Activated CD8-positive, alpha-beta T cell treated with anti-CD3 and anti-CD28 coated beads, Interleukin-2, amount 10 ng/mL, durations not matched to agents 7 days and 5 days (primary cell): Measurements from ENCODE around the gene AHSP. TPM values are rescaled to one million over a fixed set of nuclear protein-coding genes. Genes with fewer than 3 reads are reported as not detected.
"Not testable (repeated sequence)": the region's sequence is repeated elsewhere in the genome, so short reads cannot be mapped to it uniquely, and the experiment has no call there.

Experiments used
- ATAC-seq: fragments of 150-1000 bp; cut with Tn5 transposase; one replicate; pipeline ENCODE4 v1.10.0; 2021; ENCODE audit warnings: moderate library complexity
- CTCF ChIA-PET: fragments of 350-600 bp; sonication (Branson Sonifier 250); formaldehyde crosslinking; loops from one replicate; lab custom pipeline; 2021; ENCODE audit warnings: antibody characterized with exemption; lab: Charles Lee
- POLR2A ChIA-PET: fragments of 350-600 bp; sonication (Branson Sonifier 250); formaldehyde crosslinking; loops from one replicate; lab custom pipeline; 2021; ENCODE audit warnings: antibody characterized with exemption; lab: Charles Lee
- DNase-seq: peaks from one replicate; pipeline ENCODE4 v3.0.0-alpha.2; 2020
- H3K27ac Mint-ChIP-seq: one replicate; pipeline ENCODE4 v1.8.0; 2021; ENCODE audit warnings: mild to moderate bottlenecking, mixed read lengths
- H3K27me3 Mint-ChIP-seq: one replicate; pipeline ENCODE4 v1.8.0; 2021; ENCODE audit warnings: low read depth, mixed read lengths
- H3K36me3 Mint-ChIP-seq: one replicate; pipeline ENCODE4 v1.8.0; 2021; ENCODE audit warnings: low read depth, mixed read lengths
- H3K4me1 Mint-ChIP-seq: one replicate; pipeline ENCODE4 v1.8.0; 2021; ENCODE audit warnings: low read depth, mixed read lengths
- H3K4me3 Mint-ChIP-seq: one replicate; pipeline ENCODE4 v1.8.0; 2021; ENCODE audit warnings: mild to moderate bottlenecking, mixed read lengths
- H3K9me3 Mint-ChIP-seq: one replicate; pipeline ENCODE4 v1.8.0; 2022; ENCODE audit warnings: mixed read lengths; ENCODE audit not compliant: insufficient read depth
- total RNA-seq, 2 experiments: library from RNA; stranded (reverse); gene quantifications; one replicate each; pipeline ENCODE4 v1.2.3, GENCODE V29; 2021

Gene AHSP
- total RNA-seq, 2 experiments from 2014 or later = not detected

GRCh38 chr16:31501966-31502348 lies 25.7 kb upstream of the AHSP start:
- CTCF ChIA-PET = no interaction called here
- Mint-ChIP-seq H3K9me3 (no peaks in the 10 kb centered on the region), H3K27me3 (no peaks in the 10 kb centered on the region), H3K36me3 (peaks cover 5% of the 10 kb centered on the region), H3K4me1 (peaks cover 27% of the 10 kb centered on the region), H3K4me3 (no peak overlapping the region), H3K27ac (no peak overlapping the region)
- ATAC-seq (no peak), DNase-seq (no peak)
- POLR2A ChIA-PET = no interaction called here

GRCh38 chr16:31502981-31503380 lies 24.7 kb upstream of the AHSP start:
- CTCF ChIA-PET = interaction anchor here (1.0 kb wide), 1 partner anchor 46 kb away, joined by 3 read pairs; no protein-coding TSS in a partner anchor
- Mint-ChIP-seq H3K27me3 (no peaks in the 10 kb centered on the region), H3K4me3 (no peak overlapping the region), H3K9me3 (no peaks in the 10 kb centered on the region), H3K36me3 (peaks cover 5% of the 10 kb centered on the region), H3K27ac (no peak overlapping the region), H3K4me1 (peaks cover 33% of the 10 kb centered on the region)
- POLR2A ChIA-PET = interaction anchor here (1.5 kb wide), 1 partner anchor 44 kb away, joined by 3 read pairs; the partner anchor contains the start of gene ARMC5
- DNase-seq (no peak), ATAC-seq (no peak)

GRCh38 chr16:31503555-31503954 lies 24.1 kb upstream of the AHSP start:
- peaks cover 36% of the 10 kb centered on the region for H3K4me1 Mint-ChIP-seq
- ChIA-PET POLR2A (interaction anchor here (1.5 kb wide), 1 partner anchor 44 kb away, joined by 3 read pairs; the partner anchor contains the start of gene ARMC5), CTCF (interaction anchor here (1.0 kb wide), 1 partner anchor 46 kb away, joined by 3 read pairs; no protein-coding TSS in a partner anchor)
- H3K27ac Mint-ChIP-seq, DNase-seq, H3K9me3 Mint-ChIP-seq, ATAC-seq, H3K4me3 Mint-ChIP-seq, H3K27me3 Mint-ChIP-seq, H3K36me3 Mint-ChIP-seq: not testable (repeated sequence)

GRCh38 chr16:31504159-31504558 lies 23.5 kb upstream of the AHSP start:
- POLR2A ChIA-PET = no interaction called here
- Mint-ChIP-seq H3K27me3 (no peaks in the 10 kb centered on the region), H3K4me3 (no peak overlapping the region), H3K36me3 (peaks cover 12% of the 10 kb centered on the region), H3K9me3 (no peaks in the 10 kb centered on the region), H3K27ac (no peak overlapping the region), H3K4me1 (peaks cover 42% of the 10 kb centered on the region)
- ATAC-seq (no peak), DNase-seq (no peak)
- CTCF ChIA-PET = no interaction called here

GRCh38 chr16:31505483-31505882 lies 22.2 kb upstream of the AHSP start:
- H3K4me1 Mint-ChIP-seq = peaks cover 47% of the 10 kb centered on the region
- peaks cover 13% of the 10 kb centered on the region for H3K36me3 Mint-ChIP-seq
- no peaks in the 10 kb centered on the region for H3K27me3 Mint-ChIP-seq
- no peaks in the 10 kb centered on the region for H3K9me3 Mint-ChIP-seq
- CTCF ChIA-PET = no interaction called here
- POLR2A ChIA-PET = no interaction called here
- ATAC-seq = no peak
- peak overlapping the region; percentile 62 for H3K27ac Mint-ChIP-seq
- no peak for DNase-seq
- H3K4me3 Mint-ChIP-seq = no peak overlapping the region

- ChIA-PET CTCF (interaction anchor here (1.0 to 2.0 kb wide), 6 partner anchors 47 to 362 kb away, joined by 3 to 6 read pairs (median 4); no protein-coding TSS in a partner anchor), POLR2A (interaction anchor here (1.0 to 2.9 kb wide), 12 partner anchors 9 to 366 kb away, joined by 3 to 15 read pairs (median 5); partner anchors contain the start of genes ARMC5 and ZNF267)
- H3K9me3 Mint-ChIP-seq = no peaks in the 10 kb centered on the region
- H3K27me3 Mint-ChIP-seq = no peaks in the 10 kb centered on the region
- peak overlapping the region; percentile 94 for H3K27ac Mint-ChIP-seq
- H3K36me3 Mint-ChIP-seq = peaks cover 13% of the 10 kb centered on the region
- H3K4me1 Mint-ChIP-seq = peaks cover 47% of the 10 kb centered on the region
- peak; percentile 41 for ATAC-seq
- H3K4me3 Mint-ChIP-seq = peak overlapping the region; percentile 96
- no peak for DNase-seq
These were observed 20.1 kb upstream of the AHSP start for GRCh38 chr16:31507617-31507928.

GRCh38 chr16:31507929-31508705 lies 19.6 kb upstream of the AHSP start, which contains the start of gene RUSF1:
RUSF1 (minus strand) TSS chr16:31508391; CDS start chr16:31508373, 18 bp downstream.
- no peaks in the 10 kb centered on the region for H3K9me3 Mint-ChIP-seq
- peaks cover 47% of the 10 kb centered on the region for H3K4me1 Mint-ChIP-seq
- DNase-seq (peak; percentile 89), ATAC-seq (peak; percentile 91)
- peak within 1 kb of the TSS; percentile 96 for H3K4me3 Mint-ChIP-seq
- peaks cover 13% of the 10 kb centered on the region for H3K36me3 Mint-ChIP-seq
- peak within 1 kb of the TSS; percentile 94 for H3K27ac Mint-ChIP-seq
- ChIA-PET CTCF (interaction anchor here (1.0 to 2.0 kb wide), 5 partner anchors 48 to 362 kb away, joined by 4 to 6 read pairs (median 5); no protein-coding TSS in a partner anchor), POLR2A (interaction anchor here (0.6 to 2.9 kb wide), 13 partner anchors 9 to 745 kb away, joined by 3 to 15 read pairs (median 4); partner anchors contain the start of genes ARMC5 and ZNF267)
- H3K27me3 Mint-ChIP-seq = no peaks in the 10 kb centered on the region

GRCh38 chr16:31508706-31509195 lies 18.9 kb upstream of the AHSP start:
- H3K27ac Mint-ChIP-seq = peak overlapping the region; percentile 94
- peaks cover 47% of the 10 kb centered on the region for H3K4me1 Mint-ChIP-seq
- H3K36me3 Mint-ChIP-seq = peaks cover 13% of the 10 kb centered on the region
- ATAC-seq (no peak), DNase-seq (no peak)
- ChIA-PET CTCF (interaction anchor here (1.3 to 1.7 kb wide), 2 partner anchors 48 to 360 kb away, joined by 5 to 6 read pairs; no protein-coding TSS in a partner anchor), POLR2A (interaction anchor here (0.6 to 2.9 kb wide), 12 partner anchors 10 to 745 kb away, joined by 3 to 15 read pairs (median 5); partner anchors contain the start of genes ARMC5 and ZNF267)
- H3K27me3 Mint-ChIP-seq = no peaks in the 10 kb centered on the region
- no peaks in the 10 kb centered on the region for H3K9me3 Mint-ChIP-seq
- H3K4me3 Mint-ChIP-seq = peak overlapping the region; percentile 96

GRCh38 chr16:31513126-31513525 lies 14.6 kb upstream of the AHSP start:
- peaks cover 15% of the 10 kb centered on the region for H3K9me3 Mint-ChIP-seq
- H3K27me3 Mint-ChIP-seq = no peaks in the 10 kb centered on the region
- DNase-seq (no peak), ATAC-seq (no peak)
- peaks cover 8% of the 10 kb centered on the region for H3K36me3 Mint-ChIP-seq
- no peak overlapping the region for H3K4me3 Mint-ChIP-seq
- no peak overlapping the region for H3K27ac Mint-ChIP-seq
- POLR2A ChIA-PET = no interaction called here
- H3K4me1 Mint-ChIP-seq = peaks cover 14% of the 10 kb centered on the region
- CTCF ChIA-PET = no interaction called here

GRCh38 chr16:31513884-31514283 lies 13.8 kb upstream of the AHSP start:
- Mint-ChIP-seq H3K9me3 (peaks cover 15% of the 10 kb centered on the region), H3K27ac (no peak overlapping the region), H3K4me3 (no peak overlapping the region), H3K4me1 (peaks cover 8% of the 10 kb centered on the region), H3K36me3 (peaks cover 2% of the 10 kb centered on the region), H3K27me3 (no peaks in the 10 kb centered on the region)
- DNase-seq (no peak), ATAC-seq (no peak)
- ChIA-PET POLR2A (interaction anchor here (0.6 kb wide), 1 partner anchor 160 kb away, joined by 3 read pairs; no protein-coding TSS in a partner anchor), CTCF (no interaction called here)

GRCh38 chr16:31517800-31518402 lies 9.8 kb upstream of the AHSP start:
- no peak for DNase-seq
- Mint-ChIP-seq H3K4me3 (no peak overlapping the region), H3K36me3 (no peaks in the 10 kb centered on the region), H3K27ac (no peak overlapping the region), H3K4me1 (no peaks in the 10 kb centered on the region), H3K9me3 (peaks cover 15% of the 10 kb centered on the region), H3K27me3 (no peaks in the 10 kb centered on the region)
- ATAC-seq = no peak
- CTCF ChIA-PET = no interaction called here
- POLR2A ChIA-PET = no interaction called here
